Erythroblast (primary cell): ENCODE data around the gene BIN1.

Source experiments
- GATA1 ChIP-seq: IDR thresholded peaks from 2 replicates; pipeline ENCODE4 v1.6.1; 2011; ENCODE audit warnings: low read depth, mild to moderate bottlenecking, control low read depth, low read length, moderate library complexity
- POLR2A ChIP-seq: IDR thresholded peaks from 2 replicates; pipeline ENCODE4 v1.6.1; 2011; ENCODE audit warnings: mild to moderate bottlenecking, low read length

DNA sequence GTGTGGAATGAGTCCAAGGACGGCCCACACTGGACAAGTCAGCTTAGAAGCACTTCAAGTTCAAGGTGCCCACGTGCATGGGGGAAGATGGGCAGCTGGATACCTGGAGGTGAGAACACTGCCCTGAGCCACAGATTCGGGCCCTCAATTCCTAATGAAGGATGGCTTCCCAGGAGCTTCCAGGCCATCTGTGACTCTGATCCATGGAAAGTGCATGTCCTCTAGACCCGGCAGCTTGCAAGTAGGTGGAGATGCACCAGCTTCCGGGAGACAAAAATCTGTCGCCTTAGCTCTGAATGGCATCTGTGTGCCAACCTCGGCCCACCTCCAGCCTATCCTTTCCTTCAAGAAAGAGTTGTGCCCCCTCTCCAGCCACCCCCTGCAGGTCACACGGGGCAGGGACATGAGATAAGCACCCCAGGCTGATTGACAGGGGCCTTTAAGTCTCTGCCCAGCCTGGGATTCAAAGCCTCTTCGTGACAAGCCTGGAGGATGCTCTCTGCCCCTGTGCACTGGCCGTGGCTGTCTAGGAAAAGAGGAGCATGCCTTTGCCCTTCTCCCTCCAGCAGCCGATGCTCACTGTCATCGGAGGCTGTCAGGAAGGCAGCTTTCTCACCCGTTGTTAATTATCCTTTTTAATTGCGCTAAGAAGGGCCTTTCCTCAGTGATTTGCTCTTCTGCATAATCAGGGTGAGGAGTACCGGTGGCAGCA lies 65.5 kb downstream of the BIN1 start:
- TF ChIP-seq POLR2A (no peak), GATA1 (no peak)
